Stimulated activated effector memory CD8-positive, alpha-beta T cell treated with anti-CD3 and anti-CD28 coated beads, Interleukin-12 subunit alpha, Interleukin-12 subunit beta, amount 100 ng/mL, for 72 hours (primary cell): ENCODE data around the gene TEX29.

Source experiments
- ATAC-seq: fragments of 150-1000 bp; cut with Tn5 transposase; 2 replicates; pipeline ENCODE4 v1.10.0; 2021
- DNase-seq, 2 donors: peaks; one replicate each; pipeline ENCODE4 v3.0.0; 2021 to 2022; ENCODE audit warnings: low spot score in 2 of 2
- H3K27ac Mint-ChIP-seq: one replicate; pipeline ENCODE4 v1.8.0; 2022; ENCODE audit warnings: mild to moderate bottlenecking, mixed read lengths
- H3K36me3 Mint-ChIP-seq: one replicate; pipeline ENCODE4 v1.8.0; 2022; ENCODE audit warnings: mild to moderate bottlenecking, mixed read lengths
- H3K4me1 Mint-ChIP-seq: one replicate; pipeline ENCODE4 v1.8.0; 2022; ENCODE audit warnings: mixed read lengths
- H3K4me3 Mint-ChIP-seq: one replicate; pipeline ENCODE4 v1.8.0; 2022; ENCODE audit warnings: mild to moderate bottlenecking, mixed read lengths
- H3K9me3 Mint-ChIP-seq: one replicate; pipeline ENCODE4 v1.8.0; 2022; ENCODE audit warnings: mixed read lengths

The TEX29 gene

DNA sequence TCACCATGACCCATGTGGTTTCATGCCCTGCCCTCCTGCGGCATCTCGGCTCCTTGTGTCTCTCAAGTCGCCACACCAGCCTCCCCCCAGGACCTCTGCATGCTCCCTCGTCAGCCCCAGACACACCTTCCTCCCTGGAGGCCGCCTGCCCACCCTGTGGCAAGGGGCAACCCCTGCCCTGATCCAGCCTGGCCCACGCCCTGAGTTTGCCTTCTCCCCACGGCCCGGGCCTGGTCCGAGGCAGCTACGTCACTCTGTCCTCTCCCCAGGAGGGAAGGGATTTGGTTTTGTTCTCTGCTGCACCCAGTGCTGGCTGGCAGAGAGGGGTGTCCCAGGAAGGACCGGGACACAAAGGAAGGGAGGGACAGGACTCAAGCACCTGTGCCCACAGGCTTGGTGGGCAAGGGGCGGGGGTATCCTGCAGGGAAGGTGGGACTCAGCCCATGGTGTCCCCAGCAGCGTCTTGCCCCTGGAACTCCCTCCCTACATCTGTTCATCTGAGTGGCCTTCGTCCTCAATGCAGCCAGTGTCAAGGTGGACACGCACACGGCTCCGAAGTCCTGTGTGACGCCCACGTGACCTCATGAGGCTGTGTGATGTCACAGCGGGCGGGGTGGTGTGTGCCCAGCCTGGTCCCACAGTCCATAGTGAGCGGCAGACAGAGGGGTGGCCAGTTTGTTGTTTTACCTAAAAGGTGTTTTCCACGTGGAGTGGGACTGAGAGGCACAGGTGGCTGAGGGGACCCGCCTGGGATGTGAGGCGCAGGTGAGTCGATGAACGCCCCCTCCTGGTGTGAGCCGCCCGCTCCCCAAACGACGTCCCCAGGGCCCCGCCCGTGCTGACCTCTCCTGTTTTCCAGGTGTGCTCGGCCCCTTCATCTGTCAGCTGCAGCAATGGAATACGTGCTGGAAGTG lies at the start of gene TEX29:
TEX29 (plus strand) TSS at position 645 of the 914 bp plus-strand sequence; CDS start at position 894, 249 bp downstream.
- Mint-ChIP-seq H3K9me3 (no peaks in the 10 kb centered on the region), H3K4me3 (no peak within 1 kb of the TSS)

DNA sequence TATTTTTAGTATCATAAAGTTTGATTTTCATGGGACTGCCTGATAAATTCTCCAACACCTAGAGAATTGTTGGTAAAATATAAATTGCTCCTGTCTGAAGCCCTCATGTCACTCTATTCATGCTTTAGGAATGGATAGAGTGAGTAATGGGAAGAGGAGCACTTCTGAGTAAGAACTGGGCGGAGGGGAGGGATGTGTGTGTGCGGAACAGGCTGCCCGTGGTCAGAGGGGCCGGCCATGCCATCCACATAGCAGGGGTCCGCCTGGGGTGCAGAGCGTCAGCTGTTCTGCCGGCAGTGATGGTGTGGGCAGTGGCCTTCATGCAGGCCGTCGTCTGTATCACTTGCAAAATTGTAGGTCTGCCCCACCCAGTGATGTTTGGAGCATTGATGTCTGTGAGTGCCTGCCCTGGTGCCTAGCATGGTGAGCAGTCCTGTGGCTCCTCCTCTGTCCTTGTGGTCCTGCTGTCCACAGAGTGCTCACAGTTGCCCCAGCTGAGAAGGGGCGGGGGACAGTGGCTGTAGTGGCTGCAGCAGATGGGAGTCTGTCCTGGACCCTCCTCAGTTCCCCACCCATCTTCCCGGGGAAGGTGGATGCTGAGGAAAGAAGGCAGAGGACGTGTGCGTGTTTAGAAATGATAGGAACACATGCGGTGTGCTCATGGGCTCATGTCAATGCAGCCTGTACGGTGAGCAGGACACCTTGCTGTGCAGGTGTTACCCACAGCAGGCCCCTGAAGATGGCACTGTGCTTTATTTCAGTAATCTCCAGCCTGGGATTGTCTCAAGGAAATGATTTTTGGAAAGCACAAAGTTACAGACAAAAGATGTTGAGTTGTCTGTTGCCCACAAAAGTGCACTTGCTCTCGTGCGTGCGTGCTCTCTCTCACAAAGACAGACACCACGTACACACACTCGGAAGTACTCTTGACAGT lies 49.4 kb upstream of the TEX29 start:
- no peaks in the 10 kb centered on the region for H3K9me3 Mint-ChIP-seq
- peaks cover 82% of the 10 kb centered on the region for H3K36me3 Mint-ChIP-seq
- H3K4me1 Mint-ChIP-seq, result peaks cover 21% of the 10 kb centered on the region
- H3K4me3 Mint-ChIP-seq, result no peak overlapping the region
- DNase-seq (no peak), ATAC-seq (no peak)
- peak overlapping the region; percentile 67 for H3K27ac Mint-ChIP-seq

More for the DNA sequence above, at the start of gene TEX29:
- ATAC-seq, result no peak
- H3K4me1 Mint-ChIP-seq, result peaks cover 19% of the 10 kb centered on the region
- no peak for DNase-seq
- H3K27ac Mint-ChIP-seq, result peak within 1 kb of the TSS; percentile 35
- H3K36me3 Mint-ChIP-seq, result peaks cover 5% of the 10 kb centered on the region

DNA sequence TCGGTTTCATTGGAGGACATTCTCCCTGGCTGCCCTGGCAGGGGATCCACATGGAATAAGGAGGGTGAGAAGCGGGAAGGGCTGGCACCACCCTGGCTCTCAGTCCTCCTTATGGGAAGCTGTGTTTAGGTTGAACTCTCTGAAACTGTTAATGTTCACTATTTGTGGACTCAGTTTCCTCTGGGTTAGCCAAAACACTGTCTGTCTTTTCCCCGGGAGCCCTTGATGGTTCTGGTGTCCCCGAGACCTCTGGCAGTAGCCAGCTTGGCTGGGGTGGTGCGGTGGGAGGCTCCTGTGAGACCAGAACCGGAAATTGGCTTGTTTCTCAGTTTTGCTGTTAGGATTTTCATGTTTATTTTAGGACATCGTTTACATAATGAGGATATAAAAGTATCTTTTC lies 48.3 kb upstream of the TEX29 start:
- Mint-ChIP-seq H3K4me1 (peaks cover 11% of the 10 kb centered on the region), H3K9me3 (no peaks in the 10 kb centered on the region), H3K4me3 (no peak overlapping the region), H3K27ac (peak overlapping the region; percentile 67), H3K36me3 (peaks cover 82% of the 10 kb centered on the region)
- DNase-seq, result no peak
- ATAC-seq, result no peak

DNA sequence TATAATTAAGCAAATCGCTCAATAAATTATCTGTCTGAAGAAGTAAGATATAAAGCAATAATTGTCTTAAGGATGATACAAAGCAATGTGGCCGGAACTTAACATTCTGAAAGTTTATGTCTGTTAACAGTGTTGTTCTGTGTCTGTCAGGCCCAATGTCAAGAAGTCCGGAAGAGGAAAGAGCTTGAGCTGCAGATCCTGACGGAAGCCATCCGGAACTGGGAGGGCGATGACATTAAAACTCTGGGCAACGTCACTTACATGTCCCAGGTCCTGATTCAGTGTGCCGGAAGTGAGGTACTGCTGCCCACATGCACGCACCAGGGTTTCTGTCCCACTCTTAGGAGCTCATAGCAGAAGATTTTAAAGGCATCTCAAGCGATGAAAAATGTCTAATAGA lies 45.1 kb upstream of the TEX29 start:
- Mint-ChIP-seq H3K27ac (peak overlapping the region; percentile 45), H3K36me3 (peaks cover 85% of the 10 kb centered on the region), H3K4me3 (no peak overlapping the region)

DNA sequence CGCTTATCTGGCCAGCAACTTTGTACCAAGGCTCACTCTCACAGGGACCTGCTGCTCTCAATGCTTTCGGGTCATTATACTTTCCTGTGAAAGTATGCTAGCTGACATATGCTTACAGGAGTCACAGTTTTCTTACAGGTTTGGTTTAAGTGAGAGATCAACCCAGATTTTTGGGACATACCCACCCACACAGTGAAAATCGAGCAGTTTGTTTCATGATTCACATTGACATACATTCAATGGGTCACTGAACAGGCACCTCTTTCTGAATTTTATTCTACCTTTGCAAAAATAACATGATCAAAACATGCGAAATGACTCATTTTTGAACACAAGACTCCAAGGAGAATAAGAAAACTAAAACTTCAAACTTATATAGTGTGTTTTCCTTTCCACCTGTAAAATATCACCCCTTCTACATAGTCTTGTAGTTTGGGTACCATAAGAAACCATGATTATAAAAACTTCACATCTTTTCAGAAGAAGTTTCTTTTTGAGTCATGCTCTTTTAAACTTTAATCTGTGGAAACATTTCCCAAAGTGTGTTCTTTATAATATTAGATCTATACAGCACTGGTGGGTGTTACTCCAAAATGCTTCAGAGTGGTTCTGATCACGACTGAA lies 44.3 kb upstream of the TEX29 start:
- Mint-ChIP-seq H3K4me1 (peaks cover 8% of the 10 kb centered on the region), H3K27ac (peak overlapping the region; percentile 45), H3K4me3 (no peak overlapping the region), H3K36me3 (peaks cover 85% of the 10 kb centered on the region), H3K9me3 (no peaks in the 10 kb centered on the region)
- DNase-seq (no peak), ATAC-seq (peak; percentile 28)

More for the DNA sequence above, 45.1 kb upstream of the TEX29 start:
- no peak for DNase-seq
- H3K9me3 Mint-ChIP-seq, result no peaks in the 10 kb centered on the region
- ATAC-seq, result no peak
- H3K4me1 Mint-ChIP-seq, result peaks cover 11% of the 10 kb centered on the region

DNA sequence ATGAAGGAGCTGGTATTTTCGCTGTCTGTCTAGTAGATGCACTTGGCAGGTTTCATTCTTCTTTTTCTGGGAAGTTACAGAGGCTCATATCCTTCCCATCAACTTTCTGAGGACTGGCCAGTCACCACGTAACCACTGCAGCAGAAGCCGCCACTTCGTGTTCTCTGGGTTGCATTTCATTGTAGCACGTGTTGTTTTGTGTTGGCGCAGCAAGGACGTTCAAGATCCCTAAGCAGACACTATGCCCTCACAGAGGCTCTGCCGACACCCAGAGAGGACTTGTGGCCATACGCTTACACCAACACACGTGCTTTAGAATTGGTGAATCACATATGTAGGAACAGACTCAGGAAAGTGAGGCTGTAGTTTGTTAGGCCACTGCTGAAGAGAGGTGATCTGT lies 42.2 kb upstream of the TEX29 start:
- Mint-ChIP-seq H3K9me3 (no peaks in the 10 kb centered on the region), H3K36me3 (peaks cover 100% of the 10 kb centered on the region), H3K27ac (no peak overlapping the region), H3K4me1 (no peaks in the 10 kb centered on the region), H3K4me3 (no peak overlapping the region)
- no peak for ATAC-seq
- DNase-seq, result no peak

DNA sequence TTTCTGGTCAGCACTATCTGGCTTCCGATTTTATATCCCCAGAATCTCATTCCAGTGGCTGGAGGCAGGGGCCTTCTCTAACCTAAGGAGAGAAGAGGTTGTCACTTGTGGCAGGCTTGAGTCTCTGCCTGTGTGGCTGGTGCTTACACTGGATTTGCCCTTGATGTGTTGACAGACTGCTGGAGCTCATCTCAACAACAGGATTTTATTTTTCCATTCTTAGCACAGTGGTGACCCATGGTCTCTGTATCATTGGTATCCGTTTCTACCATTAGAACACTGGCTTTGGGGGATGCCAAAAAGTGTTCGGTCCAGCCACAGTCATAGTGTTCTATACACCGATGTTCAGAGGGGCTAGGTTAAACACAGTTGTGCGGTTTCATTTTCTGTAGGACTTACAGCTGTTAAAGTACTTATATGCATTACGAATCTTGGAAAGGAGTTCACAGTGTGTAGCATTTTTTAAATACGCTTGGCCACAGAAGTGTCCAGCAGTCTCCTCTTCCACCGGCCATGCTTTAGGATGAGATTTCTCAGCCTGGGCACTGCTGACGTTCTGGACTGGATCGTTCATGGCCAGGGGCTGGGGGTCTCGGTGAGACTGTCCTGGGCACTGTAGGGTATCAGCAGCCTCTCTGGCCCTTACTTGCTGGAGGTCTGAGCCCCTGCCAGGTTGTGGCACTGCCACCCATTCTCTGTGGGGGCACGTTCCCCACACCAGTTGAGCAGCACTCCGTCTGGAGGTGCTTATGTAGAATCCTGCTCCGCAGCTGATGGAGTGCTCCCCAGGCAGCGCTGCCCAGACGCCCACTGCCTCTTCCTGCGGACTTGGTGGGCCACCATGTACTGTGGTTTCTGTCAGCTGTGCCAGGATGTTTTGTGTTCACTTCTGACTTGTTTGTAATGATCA lies 41.4 kb upstream of the TEX29 start:
- Mint-ChIP-seq H3K36me3 (peaks cover 100% of the 10 kb centered on the region), H3K27ac (no peak overlapping the region), H3K4me3 (no peak overlapping the region), H3K9me3 (no peaks in the 10 kb centered on the region), H3K4me1 (no peaks in the 10 kb centered on the region)
- ATAC-seq, result no peak
- no peak for DNase-seq

DNA sequence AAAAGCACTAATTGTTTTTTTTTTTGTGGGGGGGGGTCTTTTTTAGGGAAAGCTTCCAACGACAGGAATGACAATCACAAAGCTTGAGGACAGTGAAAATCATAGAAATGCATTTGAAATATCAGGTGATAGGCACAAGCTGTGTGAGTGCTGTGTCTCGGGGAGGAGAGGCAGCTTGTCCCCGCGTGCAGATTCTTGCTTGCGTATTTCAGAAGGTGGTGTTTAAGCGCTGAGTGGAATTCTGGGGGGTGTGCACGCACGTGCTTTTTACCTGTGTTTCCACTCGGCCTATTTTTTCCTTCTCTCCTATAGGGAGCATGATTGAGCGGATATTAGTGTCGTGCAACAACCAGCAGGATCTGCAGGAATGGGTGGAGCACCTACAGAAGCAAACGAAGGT lies 40.2 kb upstream of the TEX29 start:
- no peaks in the 10 kb centered on the region for H3K9me3 Mint-ChIP-seq
- no peak overlapping the region for H3K4me3 Mint-ChIP-seq
- peaks cover 100% of the 10 kb centered on the region for H3K36me3 Mint-ChIP-seq
- no peak for ATAC-seq
- DNase-seq, result no peak
- H3K4me1 Mint-ChIP-seq, result no peaks in the 10 kb centered on the region
- H3K27ac Mint-ChIP-seq, result no peak overlapping the region

DNA sequence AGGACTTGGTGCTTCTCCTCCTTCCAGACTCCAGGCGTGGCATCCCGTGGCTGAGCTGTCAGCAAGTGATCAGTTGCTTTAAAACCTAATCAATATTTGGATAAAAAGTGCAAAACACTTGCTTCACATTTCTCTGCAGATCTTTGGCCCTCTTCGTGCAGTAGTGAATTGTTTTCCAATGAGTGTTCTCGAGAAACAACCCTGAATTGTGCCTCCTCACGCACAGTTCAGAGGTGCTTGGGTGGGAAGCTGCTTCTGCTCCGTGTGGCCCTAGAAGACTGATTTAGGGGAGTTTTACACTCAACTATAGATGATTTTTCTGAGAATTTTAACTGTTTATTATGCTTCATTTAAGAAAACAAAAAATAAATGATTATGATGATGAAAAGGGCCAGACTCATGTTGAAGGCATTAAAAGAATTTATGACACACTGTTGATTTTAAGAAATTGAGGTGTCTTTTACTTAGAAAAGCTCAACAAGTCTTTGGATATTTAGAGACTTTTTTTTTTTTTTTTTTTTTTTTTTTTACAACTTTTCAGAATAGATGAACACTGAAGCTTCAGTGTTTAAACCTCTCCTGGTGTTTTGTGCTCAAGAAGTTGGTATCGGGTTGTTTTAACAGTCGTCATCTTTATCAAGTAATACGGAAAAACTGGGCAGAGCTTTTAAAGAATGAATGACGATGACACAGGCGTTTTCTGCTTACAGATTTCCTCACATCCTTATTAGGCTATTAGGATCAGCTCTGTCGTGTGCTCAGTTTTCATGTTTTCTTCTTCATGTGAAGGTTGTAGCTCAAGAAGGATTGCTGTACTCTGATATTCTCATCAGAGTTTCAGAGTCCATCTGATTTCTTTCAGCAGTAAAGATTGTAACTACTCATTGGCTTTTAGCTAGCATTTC lies 39.5 kb upstream of the TEX29 start:
- no peaks in the 10 kb centered on the region for H3K9me3 Mint-ChIP-seq
- no peak for ATAC-seq
- no peak for DNase-seq
- no peaks in the 10 kb centered on the region for H3K4me1 Mint-ChIP-seq
- H3K27ac Mint-ChIP-seq, result no peak overlapping the region
- H3K36me3 Mint-ChIP-seq, result peaks cover 100% of the 10 kb centered on the region
- no peak overlapping the region for H3K4me3 Mint-ChIP-seq

DNA sequence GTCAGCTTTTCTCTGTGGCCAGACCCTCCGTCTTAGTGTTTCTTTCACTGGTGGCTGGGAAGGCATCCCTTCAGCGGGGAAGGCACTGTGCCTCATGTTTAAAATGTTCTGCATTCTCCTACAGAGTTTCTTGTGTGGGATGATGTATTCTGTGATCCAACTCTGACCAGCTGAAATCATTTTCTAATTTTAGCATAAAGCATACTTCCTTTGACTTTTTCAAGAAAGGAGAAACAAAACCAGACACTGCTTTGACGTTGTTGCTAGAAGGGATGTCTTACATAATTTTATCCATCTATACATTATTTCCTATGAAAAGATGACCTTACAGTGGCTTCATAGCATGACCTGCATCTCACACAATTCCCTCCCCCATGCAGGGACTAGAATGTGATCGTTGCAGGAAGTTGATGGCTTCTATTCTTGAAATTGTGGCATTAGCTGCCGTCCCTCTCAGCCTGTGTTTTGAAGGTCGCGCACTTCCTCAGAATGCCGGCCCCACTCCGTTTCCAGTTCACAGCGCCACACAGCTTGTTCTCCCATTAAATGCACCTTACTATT lies 38.6 kb upstream of the TEX29 start:
- H3K36me3 Mint-ChIP-seq, result peaks cover 100% of the 10 kb centered on the region
- no peaks in the 10 kb centered on the region for H3K9me3 Mint-ChIP-seq
- no peaks in the 10 kb centered on the region for H3K4me1 Mint-ChIP-seq
- H3K4me3 Mint-ChIP-seq, result no peak overlapping the region
- ATAC-seq, result no peak
- DNase-seq, result no peak
- H3K27ac Mint-ChIP-seq, result no peak overlapping the region

DNA sequence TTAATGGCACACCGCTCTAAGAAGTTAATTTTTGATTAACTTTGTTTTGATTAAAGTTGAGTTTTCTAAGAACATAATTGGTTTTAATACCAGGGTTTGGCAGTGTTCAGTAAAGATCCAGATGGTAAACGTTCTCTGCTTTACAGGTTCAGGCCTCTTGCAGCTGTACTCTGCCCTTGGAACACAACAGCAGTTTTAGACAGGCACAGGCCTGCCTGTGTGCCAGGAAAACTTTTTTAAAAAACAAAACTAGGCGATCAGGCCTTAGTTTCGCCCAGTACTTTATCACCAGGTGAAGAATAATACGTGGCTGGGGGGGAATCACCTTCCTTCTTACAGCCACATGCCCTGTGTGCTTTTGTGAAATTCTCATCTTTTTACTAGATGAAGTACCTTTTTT lies 38.0 kb upstream of the TEX29 start:
- H3K9me3 Mint-ChIP-seq, result no peaks in the 10 kb centered on the region
- peaks cover 4% of the 10 kb centered on the region for H3K4me1 Mint-ChIP-seq
- DNase-seq, result no peak
- ATAC-seq, result no peak
- no peak overlapping the region for H3K4me3 Mint-ChIP-seq
- no peak overlapping the region for H3K27ac Mint-ChIP-seq
- peaks cover 100% of the 10 kb centered on the region for H3K36me3 Mint-ChIP-seq

DNA sequence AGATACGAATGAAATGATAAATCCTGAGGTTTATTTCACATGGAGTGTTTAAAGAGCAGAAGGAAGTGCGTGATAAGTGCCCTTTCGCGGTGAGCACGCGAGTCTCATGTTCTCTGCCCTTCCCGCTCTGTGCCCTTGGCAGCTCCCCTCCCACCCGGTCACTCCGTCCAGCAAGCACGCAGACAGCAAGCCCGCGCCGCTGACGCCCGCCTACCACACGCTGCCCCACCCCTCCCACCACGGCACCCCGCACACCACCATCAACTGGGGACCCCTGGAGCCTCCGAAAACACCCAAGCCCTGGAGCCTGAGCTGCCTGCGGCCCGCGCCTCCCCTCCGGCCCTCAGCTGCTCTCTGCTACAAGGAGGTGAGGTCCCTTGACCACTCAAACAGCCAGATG lies 37.4 kb upstream of the TEX29 start:
- no peak overlapping the region for H3K27ac Mint-ChIP-seq
- H3K4me3 Mint-ChIP-seq, result no peak overlapping the region
- no peak for DNase-seq
- no peak for ATAC-seq
- peaks cover 100% of the 10 kb centered on the region for H3K36me3 Mint-ChIP-seq
- no peaks in the 10 kb centered on the region for H3K9me3 Mint-ChIP-seq
- H3K4me1 Mint-ChIP-seq, result peaks cover 5% of the 10 kb centered on the region

DNA sequence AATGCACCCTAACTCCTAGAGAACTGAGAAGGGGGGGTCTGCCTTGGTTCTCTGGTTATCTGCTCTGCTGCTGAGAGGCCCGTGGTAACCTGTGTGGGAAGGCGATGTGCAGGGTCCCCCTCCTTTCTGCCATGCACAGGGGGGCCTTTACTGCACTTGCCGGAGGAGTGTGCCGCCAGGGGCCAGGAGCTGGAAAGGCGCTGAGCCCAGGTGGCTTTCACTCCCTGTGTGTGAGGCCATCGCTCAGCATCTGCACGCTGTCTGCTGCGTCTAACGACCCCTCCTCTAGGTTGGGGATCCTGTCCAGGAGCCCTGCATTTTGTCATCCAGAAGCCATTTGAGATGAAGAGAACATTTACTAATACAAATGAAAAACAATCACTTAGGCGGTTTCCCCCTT lies 37.0 kb upstream of the TEX29 start:
- no peak overlapping the region for H3K27ac Mint-ChIP-seq
- no peak overlapping the region for H3K4me3 Mint-ChIP-seq
- peaks cover 5% of the 10 kb centered on the region for H3K4me1 Mint-ChIP-seq
- H3K9me3 Mint-ChIP-seq, result no peaks in the 10 kb centered on the region
- DNase-seq (no peak), ATAC-seq (no peak)
- H3K36me3 Mint-ChIP-seq, result peaks cover 100% of the 10 kb centered on the region
